IPS-11a (cell line): ENCODE measurements around the gene DENND1B.
"Not testable (repeated sequence)": the region's sequence is repeated elsewhere in the genome, so short reads cannot be mapped to it uniquely, and the experiment has no call there.

Experiments
- H3K4me3 ChIP-seq: one replicate; pipeline ENCODE4 v1.5.1; 2013; ENCODE audit warnings: low read depth, low read length, control low read depth

Gene DENND1B

GRCh38 chr1:197750366-197750765, 24.9 kb downstream of the DENND1B start:
- H3K4me3 ChIP-seq: no peak overlapping the region

DNA sequence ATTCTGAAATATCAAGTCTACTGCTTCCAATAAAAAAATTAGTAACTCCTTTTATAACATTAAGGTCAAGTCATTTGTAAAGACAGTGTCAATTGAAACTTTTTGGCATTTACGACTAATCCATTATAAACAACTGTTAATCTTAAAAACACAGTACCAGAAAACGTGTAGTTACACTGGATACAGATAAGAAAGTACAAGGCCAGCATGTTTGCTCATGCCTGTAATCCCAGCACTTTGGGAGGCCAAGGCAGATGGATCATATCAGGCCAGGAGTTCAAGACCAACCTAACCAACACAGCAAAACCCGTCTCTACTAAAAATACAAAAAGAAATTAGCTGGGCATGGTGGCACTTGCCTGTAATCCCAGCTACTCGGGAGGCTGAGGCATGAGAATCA, 29.4 kb downstream of the DENND1B start:
- H3K4me3 ChIP-seq: no peak overlapping the region

DNA sequence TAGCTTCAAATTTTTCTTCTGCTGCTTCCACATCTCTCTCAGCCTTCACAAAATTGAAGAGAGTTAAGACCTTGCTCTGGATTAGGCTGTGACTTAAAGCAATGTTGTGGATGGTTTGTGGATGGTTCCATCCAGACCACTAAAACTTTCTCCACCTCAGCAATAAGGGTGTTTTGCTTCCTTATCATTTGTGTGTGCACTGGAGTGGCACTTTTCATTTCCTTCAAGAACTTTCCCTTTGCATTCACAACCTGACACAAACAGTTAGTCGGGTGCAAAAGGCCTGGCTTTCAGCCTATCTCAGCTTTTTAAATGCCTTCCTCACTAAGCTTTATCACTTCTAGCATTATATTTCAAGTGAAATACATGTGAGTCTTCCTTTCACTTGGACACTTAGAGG, 30.3 kb downstream of the DENND1B start:
- no peak overlapping the region for H3K4me3 ChIP-seq

DNA sequence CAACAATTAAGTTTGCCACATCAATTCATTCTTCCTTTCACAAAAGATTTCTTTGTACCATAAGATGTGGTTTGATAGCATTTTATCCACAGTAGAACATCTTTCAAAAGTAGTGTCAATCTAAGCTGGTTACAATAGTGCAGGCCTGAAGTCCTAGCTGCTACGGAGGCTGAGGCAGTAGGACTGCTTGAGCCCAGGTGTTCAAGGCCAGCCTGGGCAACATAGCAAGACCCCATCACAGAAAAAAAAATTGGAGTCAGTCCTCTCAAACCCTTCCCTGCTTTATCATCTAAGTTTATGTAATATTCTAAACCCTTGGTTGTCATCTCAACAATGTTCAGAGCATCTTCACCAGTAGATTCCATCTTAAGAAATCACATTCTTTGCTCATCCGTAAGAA, 31.7 kb downstream of the DENND1B start:
- H3K4me3 ChIP-seq: no peak overlapping the region

DNA sequence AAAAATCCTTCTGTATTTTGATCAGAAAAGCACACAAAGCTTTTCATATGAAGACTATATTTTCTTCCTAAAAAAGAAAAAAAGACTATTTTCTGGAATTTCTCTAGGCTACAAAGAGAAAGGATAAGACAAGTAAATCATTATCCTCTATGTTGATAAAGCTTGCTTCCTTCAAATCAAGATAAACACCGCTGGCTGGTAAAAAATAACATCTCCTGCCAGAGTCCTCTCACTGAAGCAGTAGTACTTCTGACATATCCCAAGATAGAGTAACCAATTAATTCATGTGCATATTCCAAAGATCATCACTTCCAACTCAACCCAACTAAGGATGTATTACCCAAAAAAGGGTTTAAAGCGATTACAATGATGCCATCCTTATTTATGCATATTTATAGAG, 34.3 kb downstream of the DENND1B start:
- H3K4me3 ChIP-seq: no peak overlapping the region

GRCh38 chr1:197738927-197739326, 36.4 kb downstream of the DENND1B start:
- no peak overlapping the region for H3K4me3 ChIP-seq

DNA sequence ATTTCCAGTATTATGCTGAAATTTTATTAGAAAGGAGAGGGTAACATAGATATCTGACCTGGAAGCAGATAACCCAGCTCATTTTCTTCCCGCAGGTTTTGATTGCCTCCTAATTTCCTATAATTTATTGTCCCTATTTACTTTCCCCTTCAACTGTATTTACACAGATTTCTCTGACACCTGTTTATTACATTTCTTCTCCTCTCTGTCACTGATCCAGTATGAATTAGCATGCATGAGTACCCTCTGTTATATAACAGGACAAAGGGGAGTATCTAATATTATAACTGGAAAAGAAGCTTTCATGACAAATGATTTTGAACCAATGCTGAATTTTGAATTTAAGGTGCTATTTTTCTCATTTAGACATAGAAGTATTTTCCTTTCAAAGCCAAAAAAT, 37.4 kb downstream of the DENND1B start:
- no peak overlapping the region for H3K4me3 ChIP-seq

GRCh38 chr1:197736685-197737084, 38.6 kb downstream of the DENND1B start:
- no peak overlapping the region for H3K4me3 ChIP-seq

GRCh38 chr1:197735461-197735860, 39.8 kb downstream of the DENND1B start:
- no peak overlapping the region for H3K4me3 ChIP-seq

GRCh38 chr1:197733324-197733723, 42.0 kb downstream of the DENND1B start:
- no peak overlapping the region for H3K4me3 ChIP-seq

DNA sequence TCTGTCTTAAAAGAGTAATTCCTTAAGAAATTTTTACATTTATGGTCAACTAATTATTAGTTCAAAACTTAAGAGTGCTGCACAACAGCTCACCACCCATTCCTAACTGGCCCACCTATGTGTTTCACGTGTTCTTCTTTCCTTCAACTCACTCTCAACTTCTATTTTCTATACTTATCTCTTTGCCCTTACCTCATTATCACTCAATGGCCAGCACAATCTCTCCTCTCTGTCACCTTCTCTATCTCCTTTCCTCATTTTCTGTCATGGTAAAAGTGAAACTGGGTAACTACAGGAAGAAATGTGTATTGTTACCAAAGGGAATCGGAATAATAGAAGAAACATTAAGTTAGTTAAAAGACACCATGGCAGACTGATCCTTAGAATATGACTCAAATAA, 43.1 kb downstream of the DENND1B start:
- no peak overlapping the region for H3K4me3 ChIP-seq

DNA sequence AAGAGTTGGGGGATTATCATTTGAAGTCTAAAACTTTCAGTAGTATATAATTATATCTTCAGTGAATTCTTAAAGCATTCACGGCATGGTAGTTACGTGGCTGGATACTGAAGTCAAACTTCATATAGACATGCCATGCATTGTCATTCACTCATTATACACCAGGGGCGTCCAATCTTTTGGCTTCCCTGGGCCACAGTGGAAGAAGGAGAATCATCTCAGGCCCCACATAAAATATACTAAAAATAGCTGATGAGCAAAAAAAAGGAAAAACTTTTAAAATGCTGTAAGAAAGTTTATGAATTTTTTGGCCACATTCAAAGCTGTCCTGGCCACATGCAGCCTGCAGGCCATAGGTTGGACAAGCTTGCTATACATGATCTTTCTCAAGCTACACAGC, 43.8 kb downstream of the DENND1B start:
- no peak overlapping the region for H3K4me3 ChIP-seq

DNA sequence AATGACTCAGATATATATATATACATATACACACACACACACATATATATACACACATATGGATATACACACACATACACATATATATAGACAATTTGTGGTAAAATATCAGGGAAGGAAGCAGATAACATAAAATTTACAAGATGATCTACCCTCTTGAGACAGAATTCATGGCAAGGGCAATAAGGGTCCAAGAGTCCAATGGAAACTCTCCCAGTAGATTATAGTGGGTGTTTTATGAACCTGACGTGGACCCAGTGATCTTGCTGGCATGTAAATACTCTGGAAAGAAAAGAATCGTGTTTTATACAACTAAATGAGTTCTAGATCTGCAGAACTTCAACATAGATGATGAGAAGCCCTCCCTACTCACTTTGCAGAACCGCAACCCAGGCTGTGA, 49.3 kb downstream of the DENND1B start:
- H3K4me3 ChIP-seq: no peak overlapping the region

- no peak overlapping the region for H3K4me3 ChIP-seq
Observed at GRCh38 chr1:197725044-197725443, 50.2 kb downstream of the DENND1B start.

GRCh38 chr1:197715806-197716205, 59.5 kb downstream of the DENND1B start:
- H3K4me3 ChIP-seq: no peak overlapping the region

DNA sequence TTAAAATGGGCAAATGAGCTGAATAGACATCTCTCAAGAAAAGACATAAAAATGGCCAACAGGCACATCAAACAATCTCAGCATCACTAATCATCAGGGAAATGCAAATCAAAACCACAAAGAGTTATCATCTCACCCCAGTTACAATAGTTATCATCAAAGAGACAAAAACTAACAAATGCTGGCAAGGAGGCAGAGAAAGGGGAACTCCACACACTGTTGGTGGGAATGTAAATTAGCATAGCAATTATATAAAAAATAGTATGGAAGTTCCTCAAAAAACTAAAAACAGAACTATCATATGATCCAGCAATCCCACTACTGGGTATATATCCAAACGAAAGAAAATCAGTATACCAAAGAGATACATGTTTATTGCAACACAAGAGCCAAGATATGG, 68.7 kb downstream of the DENND1B start:
- no peak overlapping the region for H3K4me3 ChIP-seq

- H3K4me3 ChIP-seq: no peak overlapping the region
Observed at GRCh38 chr1:197705941-197706340, 69.3 kb downstream of the DENND1B start.

GRCh38 chr1:197700688-197701087, 74.6 kb downstream of the DENND1B start:
- not testable (repeated sequence) for H3K4me3 ChIP-seq

DNA sequence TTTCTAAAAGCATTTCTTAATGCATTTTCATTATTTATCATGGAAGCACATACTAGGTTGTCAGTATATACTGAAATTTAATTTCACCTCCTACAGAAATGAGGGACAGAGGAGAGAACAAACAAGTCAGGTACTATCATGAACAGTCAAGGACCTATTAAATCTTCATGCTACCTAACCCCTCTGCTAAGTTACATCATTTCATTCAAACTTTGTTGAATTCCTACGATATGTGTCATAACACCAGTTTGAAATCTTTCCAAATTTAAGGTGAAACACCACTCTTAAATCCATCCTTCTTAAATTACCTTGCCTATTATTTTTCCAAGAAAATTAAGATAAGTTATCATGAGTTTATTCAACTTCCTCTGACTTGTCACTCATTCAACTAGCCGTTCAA, 78.9 kb downstream of the DENND1B start:
- no peak overlapping the region for H3K4me3 ChIP-seq

DNA sequence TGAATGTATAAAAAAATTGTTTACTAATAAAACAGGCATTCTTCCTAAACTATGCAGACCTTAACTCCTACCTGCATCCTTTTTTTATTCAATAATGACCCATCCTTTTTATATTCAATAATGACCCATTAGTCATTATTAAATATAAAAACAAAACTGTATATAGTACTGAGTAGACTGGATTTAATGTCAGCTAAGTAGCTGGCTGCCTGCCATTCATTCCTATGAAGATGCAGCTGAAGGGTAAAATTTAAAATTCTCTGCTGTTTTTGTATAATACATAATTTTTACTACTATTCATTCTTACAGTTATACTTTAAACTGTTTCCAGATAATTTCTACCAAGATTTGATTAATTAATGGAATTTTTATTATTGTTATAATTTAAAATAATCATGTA, 79.3 kb downstream of the DENND1B start:
- H3K4me3 ChIP-seq: no peak overlapping the region

DNA sequence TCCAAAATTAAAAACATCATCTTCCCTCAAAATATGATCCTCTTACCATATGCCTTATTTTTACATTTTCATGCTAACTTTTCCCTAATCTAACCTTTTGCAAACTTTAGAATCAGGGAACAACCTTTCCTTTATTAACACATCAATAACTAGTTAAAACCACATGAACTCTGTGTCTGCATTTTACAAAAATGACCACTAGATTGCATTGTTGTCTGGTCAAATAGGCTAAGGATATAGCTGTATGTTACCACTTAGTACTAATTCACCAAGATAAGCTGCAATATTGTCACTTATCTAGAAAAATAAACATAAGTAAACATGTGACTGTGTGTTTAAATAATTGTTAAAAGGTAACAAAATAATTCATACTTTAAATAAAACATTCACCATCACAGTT, 82.3 kb downstream of the DENND1B start:
- H3K4me3 ChIP-seq: no peak overlapping the region

- H3K4me3 ChIP-seq: no peak overlapping the region
Observed at GRCh38 chr1:197691816-197692215, 83.5 kb downstream of the DENND1B start.

GRCh38 chr1:197690074-197690473, 85.2 kb downstream of the DENND1B start:
- H3K4me3 ChIP-seq: no peak overlapping the region

DNA sequence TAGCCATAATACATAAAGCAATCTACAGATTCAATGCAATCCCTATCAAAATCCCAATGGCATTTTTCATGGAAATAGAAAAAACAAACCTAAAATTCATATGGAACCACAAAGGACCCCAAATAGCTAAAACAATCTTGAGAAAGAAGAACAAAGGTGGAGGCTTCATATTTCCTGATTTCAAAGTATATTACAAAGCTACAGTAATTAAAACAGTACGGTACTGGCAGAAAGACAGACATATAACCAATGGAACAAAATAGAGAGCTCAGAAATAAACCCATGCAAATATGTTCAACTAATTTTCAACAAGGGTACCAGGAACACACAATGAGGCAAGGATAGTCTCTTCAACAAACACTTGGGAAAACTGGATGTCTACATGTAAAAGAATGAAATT, 87.0 kb downstream of the DENND1B start:
- no peak overlapping the region for H3K4me3 ChIP-seq
